ENCODE measurements around the gene ADIRF. TPM values are rescaled to one million over a fixed set of nuclear protein-coding genes. Genes with fewer than 3 reads are reported as not detected.
"Not testable (repeated sequence)": the region's sequence is repeated elsewhere in the genome, so short reads cannot be mapped to it uniquely, and the experiment has no call there.

Gene ADIRF
- total RNA-seq, 2 experiments from 2014 or later, result not detected

DNA sequence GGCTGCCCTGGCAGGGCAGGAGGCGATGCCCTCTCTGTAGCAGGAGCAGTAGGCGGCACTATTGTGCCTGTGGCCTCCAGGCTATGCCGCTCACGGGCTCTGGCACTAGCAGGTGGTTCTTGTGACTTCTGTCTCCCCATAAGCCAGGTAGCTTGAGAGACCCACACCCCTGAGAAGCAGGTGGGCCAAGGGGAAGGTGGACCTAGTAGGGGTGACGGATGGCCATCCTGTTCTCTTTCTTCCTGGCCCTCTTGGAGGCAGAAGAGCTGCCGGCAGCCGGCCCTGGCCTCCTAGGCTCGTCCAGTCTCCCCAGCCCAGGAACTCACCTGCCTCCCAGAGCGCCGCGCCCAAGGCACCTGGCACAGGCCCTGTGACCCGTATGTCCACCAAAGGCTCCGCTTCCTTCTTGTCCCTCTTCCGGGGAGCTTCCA is 26.3 kb upstream of the ADIRF start:
- Mint-ChIP-seq H3K4me3 (no peak overlapping the region), H3K4me1 (peaks cover 11% of the 10 kb centered on the region), H3K36me3 (no peaks in the 10 kb centered on the region), H3K27me3 (peaks cover 7% of the 10 kb centered on the region), H3K9me3 (ENCODE audit: low read depth) (no peaks in the 10 kb centered on the region), H3K27ac (no peak overlapping the region)
- CTCF ChIA-PET, result interaction anchor here (1.0 to 1.1 kb wide), 2 partner anchors 10 to 25 kb away, joined by 3 read pairs; no protein-coding TSS in a partner anchor
- ATAC-seq, result no peak
- DNase-seq, result no peak

DNA sequence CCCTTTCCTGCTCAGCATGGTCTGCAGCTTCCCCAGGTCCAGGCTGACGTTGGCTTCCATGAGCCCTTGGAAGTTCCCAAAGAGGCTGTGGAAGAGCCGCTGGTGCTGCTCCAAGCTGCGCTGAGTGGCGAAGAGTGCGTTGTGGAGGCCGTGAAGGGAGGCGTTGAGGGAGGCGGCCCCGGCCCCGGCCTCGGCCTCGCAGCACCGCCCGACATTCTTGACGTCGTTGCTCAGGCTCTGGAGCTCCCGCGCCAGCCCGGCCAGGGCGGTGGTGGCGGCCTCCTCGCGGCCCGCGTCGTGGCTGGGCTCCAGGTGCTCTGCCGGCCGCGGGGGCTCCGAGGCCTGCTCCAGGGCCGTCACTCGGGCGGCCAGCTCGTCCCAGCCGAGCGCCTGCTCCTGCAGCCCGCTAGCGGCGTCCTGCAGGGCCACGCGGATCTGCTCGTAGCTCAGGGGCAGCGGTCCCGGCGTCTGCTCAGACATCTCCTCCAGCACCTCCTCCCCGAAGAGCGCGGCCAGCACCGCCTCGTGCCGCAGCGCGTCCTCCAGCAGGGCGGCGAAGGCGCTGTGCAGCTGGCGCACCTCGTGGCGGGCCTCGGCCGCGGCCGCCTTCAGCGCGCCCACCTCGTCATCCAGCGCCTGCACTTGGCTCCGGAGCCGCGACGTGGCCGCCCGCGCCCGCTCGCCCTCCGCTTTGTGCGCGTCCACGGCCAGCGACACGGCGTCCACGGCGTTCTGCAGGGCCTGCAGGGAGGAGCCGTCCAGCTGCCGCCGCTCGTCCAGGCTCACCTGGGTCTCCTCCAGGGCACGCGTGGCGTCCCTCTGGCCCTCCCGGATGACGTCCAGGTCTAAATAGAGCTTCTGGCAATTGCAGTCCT is 25.6 kb upstream of the ADIRF start:
- H3K36me3 Mint-ChIP-seq, result no peaks in the 10 kb centered on the region
- ATAC-seq (no peak), DNase-seq (peak; percentile 34)
- H3K9me3 Mint-ChIP-seq (ENCODE audit: low read depth), result no peaks in the 10 kb centered on the region
- no peak overlapping the region for H3K27ac Mint-ChIP-seq
- no peak overlapping the region for H3K4me3 Mint-ChIP-seq
- peaks cover 11% of the 10 kb centered on the region for H3K4me1 Mint-ChIP-seq
- CTCF ChIA-PET, result interaction anchor here (1.0 to 1.6 kb wide), 3 partner anchors 11 to 24 kb away, joined by 3 read pairs; no protein-coding TSS in a partner anchor
- H3K27me3 Mint-ChIP-seq, result peaks cover 10% of the 10 kb centered on the region

DNA sequence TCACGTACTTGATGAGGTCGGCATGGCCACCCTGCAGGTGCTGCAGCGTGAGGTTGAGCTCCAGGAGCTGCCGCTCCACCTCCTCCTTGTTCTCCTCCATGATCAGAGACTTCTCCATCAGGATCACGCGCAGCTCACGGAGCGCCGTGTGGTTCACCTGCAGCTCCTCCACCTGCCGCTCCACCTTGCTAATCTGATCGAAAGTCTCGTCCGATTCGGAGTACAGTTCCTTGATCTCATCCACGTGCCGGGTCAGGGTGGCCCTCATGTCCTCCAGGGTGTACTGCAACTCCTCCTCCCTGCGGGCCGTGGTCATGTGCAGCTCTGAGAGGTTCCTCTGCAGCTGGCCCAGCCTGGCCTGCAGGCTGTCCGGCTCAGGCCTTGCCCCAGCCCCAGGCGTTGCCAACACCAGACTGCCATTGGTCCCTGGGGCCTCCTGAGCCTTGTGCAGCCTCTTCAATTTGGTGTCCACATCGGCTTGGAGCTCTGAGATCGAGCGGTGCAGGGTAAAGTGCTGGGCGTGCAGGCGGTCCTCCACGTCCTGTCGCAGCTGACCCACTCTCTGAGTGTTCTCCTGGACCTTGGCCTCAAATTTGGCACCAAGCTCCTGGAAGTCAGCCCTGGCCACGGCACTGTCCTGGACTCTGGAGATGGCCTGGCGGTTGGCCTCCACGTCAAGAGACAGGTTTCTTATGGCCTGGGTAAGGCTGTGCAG is 24.8 kb upstream of the ADIRF start:
- DNase-seq (no peak), ATAC-seq (no peak)
- Mint-ChIP-seq H3K27ac (no peak overlapping the region), H3K9me3 (ENCODE audit: low read depth) (no peaks in the 10 kb centered on the region), H3K36me3 (no peaks in the 10 kb centered on the region), H3K4me1 (peaks cover 11% of the 10 kb centered on the region), H3K27me3 (peaks cover 14% of the 10 kb centered on the region), H3K4me3 (no peak overlapping the region)
- CTCF ChIA-PET, result interaction anchor here (1.6 kb wide), 1 partner anchor 23 kb away, joined by 3 read pairs; no protein-coding TSS in a partner anchor

DNA sequence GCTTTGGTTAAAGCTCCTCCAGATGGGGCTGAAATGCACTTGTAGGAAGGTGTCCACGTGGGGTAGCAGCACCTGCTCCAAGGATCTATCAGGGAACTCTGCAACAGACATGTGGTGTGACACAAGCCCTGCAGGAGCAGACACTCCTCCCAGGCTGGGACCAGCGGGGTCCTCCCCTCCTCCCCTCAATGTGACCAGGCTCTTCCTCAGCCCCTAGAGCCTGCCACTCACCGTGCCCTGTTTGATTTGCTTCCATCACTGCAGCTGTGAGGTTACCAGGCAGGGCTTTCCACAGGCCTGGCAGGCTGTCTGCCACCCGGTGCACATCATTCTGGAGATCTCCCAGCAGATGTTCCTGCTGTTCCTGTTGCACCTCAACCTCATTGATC is 24.3 kb upstream of the ADIRF start:
- no peak for ATAC-seq
- peak; percentile 31 for DNase-seq
- no peak overlapping the region for H3K27ac Mint-ChIP-seq
- H3K27me3 Mint-ChIP-seq, result peaks cover 14% of the 10 kb centered on the region
- no peak overlapping the region for H3K4me3 Mint-ChIP-seq
- CTCF ChIA-PET, result interaction anchor here (1.6 kb wide), 1 partner anchor 22 kb away, joined by 3 read pairs; no protein-coding TSS in a partner anchor
- peaks cover 11% of the 10 kb centered on the region for H3K4me1 Mint-ChIP-seq
- H3K36me3 Mint-ChIP-seq, result no peaks in the 10 kb centered on the region
- no peaks in the 10 kb centered on the region for H3K9me3 Mint-ChIP-seq (ENCODE audit: low read depth)

DNA sequence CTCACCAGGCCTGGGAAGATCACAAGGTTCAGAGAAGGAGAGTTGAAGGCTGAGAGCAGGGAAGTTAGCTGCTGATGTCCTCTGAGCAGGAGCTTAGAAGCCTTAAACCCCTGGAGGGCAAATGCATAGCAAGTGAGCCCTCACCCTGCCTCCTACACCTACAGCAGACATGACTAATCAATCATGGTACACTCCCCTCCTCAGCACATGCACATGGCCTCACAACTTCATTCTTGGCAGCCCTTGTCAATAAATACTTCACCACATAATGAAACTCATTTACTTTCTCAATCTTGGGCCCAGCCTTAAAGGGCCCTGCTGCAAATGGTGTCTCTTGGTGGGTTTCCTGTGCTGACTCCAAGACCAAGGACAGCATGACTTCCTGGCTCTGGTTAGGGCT is 23.8 kb upstream of the ADIRF start:
- Mint-ChIP-seq H3K9me3 (ENCODE audit: low read depth) (no peaks in the 10 kb centered on the region), H3K27ac (no peak overlapping the region), H3K27me3 (peaks cover 14% of the 10 kb centered on the region), H3K4me1 (peaks cover 10% of the 10 kb centered on the region), H3K4me3 (no peak overlapping the region), H3K36me3 (no peaks in the 10 kb centered on the region)
- CTCF ChIA-PET, result no interaction called here
- DNase-seq (peak; percentile 39), ATAC-seq (no peak)

DNA sequence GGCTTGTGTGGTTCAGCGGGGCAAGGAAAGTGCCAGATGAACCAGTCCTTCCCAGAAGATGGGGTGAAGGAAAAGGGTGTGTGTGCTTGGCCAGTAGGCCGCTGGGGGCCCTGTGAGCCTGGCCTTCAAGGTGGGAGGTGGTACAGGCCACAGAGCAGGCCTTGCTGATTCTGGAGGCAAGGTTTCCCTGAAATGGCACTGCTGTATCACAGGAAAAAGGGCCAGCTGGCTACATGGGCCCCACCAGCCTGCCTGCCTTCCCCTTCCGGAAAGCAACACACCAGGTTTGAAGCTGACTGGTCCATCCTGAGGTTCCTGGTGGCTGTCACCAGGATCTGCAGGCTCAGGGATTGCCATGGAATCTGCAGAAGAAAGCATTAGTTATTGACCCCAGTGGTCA is 23.4 kb upstream of the ADIRF start:
- no peak overlapping the region for H3K27ac Mint-ChIP-seq
- H3K27me3 Mint-ChIP-seq, result peaks cover 14% of the 10 kb centered on the region
- DNase-seq (no peak), ATAC-seq (no peak)
- CTCF ChIA-PET, result interaction anchor here (1.9 kb wide), 1 partner anchor 16 kb away, joined by 7 read pairs; no protein-coding TSS in a partner anchor
- no peaks in the 10 kb centered on the region for H3K9me3 Mint-ChIP-seq (ENCODE audit: low read depth)
- H3K36me3 Mint-ChIP-seq, result no peaks in the 10 kb centered on the region
- H3K4me3 Mint-ChIP-seq, result no peak overlapping the region
- H3K4me1 Mint-ChIP-seq, result peaks cover 7% of the 10 kb centered on the region

DNA sequence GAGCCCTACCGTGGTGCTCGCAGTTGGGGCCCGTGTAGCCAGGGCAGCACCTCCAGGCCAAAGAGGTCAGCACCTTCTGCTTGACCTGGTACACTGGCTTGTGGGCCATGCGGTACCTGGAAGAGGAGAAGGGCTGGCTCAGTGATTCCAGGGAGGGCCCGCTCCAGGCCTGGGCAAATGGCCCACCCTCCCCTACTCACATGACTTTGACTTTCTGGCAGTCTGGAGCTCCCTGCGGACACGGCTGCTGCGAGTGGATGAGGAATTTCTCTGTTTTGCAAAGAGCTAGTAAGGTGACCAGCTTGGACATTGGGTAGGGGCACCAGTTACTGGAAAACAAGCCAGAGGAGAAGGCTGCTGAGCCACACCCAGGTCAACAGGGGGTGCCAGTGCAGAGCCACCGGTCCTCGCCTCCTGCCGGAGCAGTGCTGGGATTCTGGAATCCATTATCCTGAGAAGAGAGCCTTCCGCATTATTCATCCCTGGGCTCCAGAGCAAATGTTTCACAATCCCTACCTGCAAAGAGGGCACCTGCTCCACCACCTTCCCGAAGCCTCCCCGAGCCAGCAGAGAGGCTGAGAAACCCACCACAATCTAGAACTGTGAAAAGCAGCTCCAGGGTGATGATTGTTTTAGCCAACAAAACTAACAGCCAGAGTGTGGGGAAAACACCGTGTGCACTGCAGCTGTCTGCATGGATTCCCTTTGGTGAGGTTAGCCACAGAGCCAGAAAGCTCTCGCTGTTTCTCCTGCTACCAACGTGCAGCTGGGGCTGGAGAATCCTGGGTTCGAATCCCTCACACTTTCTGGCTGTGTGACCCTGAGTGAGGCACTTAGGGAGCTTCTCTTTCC is 22.7 kb upstream of the ADIRF start:
- H3K27ac Mint-ChIP-seq, result no peak overlapping the region
- CTCF ChIA-PET, result interaction anchor here (1.1 to 1.9 kb wide), 3 partner anchors 15 to 251 kb away, joined by 3 to 7 read pairs (median 3); no protein-coding TSS in a partner anchor
- peaks cover 14% of the 10 kb centered on the region for H3K27me3 Mint-ChIP-seq
- no peaks in the 10 kb centered on the region for H3K9me3 Mint-ChIP-seq (ENCODE audit: low read depth)
- peaks cover 11% of the 10 kb centered on the region for H3K4me1 Mint-ChIP-seq
- ATAC-seq (no peak), DNase-seq (peak; percentile 35)
- H3K4me3 Mint-ChIP-seq, result no peak overlapping the region
- no peaks in the 10 kb centered on the region for H3K36me3 Mint-ChIP-seq

DNA sequence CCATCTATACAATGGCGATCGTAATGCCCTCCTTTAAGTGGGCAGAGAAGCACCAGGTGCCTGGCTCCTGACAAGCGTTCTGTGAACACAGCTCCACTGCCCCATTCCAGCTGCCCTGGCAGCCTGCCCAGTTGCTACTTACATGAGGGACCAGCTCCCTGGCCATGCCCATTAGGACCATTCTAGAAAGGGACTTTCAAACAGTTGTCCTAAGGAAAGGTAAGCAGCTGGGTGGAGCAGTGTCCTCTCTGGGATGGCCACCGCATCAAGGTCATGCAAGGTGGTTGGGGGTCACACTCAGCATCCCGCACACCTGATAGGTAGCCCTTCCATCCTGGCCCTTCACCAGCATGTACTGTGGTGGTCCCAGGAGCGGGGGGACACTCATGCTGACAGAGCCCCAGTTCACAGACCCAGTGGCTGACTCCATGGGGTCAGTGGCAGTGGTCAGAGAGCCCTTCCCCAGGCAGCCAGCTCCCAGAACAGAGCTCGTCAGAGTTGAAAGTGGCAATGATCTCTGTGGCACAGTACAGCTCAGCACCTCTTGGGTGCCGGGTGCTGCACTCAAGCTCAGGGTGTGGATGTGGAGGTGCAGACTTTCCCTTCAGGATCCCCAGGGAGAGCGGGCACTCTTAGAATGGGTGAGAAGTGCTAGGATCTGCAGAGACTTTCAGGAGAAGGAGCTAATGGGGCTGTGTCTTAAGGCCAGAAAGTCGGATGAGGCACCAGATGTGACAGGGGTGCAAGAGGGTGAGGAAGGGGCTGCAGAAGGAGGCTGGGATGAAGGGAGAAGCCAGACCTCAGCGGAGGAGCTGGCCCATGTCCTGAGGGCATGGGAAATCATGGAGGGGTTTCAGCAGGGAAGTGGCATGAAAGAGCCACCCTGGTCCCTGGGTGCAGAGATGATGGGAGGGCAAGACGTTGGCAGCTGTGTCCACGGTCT is 21.8 kb upstream of the ADIRF start:
- H3K27ac Mint-ChIP-seq, result no peak overlapping the region
- CTCF ChIA-PET, result interaction anchor here (1.1 to 2.2 kb wide), 5 partner anchors 9 to 252 kb away, joined by 3 to 9 read pairs (median 3); partner anchors contain the start of genes MMRN2 and SNCG
- H3K9me3 Mint-ChIP-seq (ENCODE audit: low read depth), result no peaks in the 10 kb centered on the region
- ATAC-seq (no peak), DNase-seq (peak; percentile 27)
- H3K27me3 Mint-ChIP-seq, result peaks cover 14% of the 10 kb centered on the region
- no peak overlapping the region for H3K4me3 Mint-ChIP-seq
- no peaks in the 10 kb centered on the region for H3K36me3 Mint-ChIP-seq
- peaks cover 12% of the 10 kb centered on the region for H3K4me1 Mint-ChIP-seq

DNA sequence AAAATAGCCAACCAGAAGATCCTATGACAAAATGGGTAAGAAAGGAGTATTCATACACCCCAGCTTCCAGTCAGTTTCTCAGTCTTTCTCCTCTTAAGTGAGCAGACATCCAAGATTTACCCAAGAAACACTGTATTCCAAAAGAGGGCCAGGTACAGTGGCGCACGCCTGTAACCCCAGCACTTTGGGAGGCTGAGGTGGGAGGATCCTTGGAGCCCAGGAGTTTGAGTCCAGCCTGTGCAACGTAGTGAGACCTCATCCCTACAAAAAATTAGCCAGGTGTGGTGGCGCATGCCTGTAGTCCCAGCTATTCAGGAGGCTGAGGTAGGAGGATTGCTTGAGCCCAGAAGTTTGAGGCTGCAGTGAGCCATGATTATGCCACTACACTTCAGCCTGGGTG is 20.5 kb upstream of the ADIRF start:
- not testable (repeated sequence) for H3K4me3 Mint-ChIP-seq; ATAC-seq; H3K9me3 Mint-ChIP-seq (ENCODE audit: low read depth); DNase-seq; H3K27ac Mint-ChIP-seq; H3K36me3 Mint-ChIP-seq
- CTCF ChIA-PET, result interaction anchor here (0.7 to 2.2 kb wide), 3 partner anchors 8 to 125 kb away, joined by 3 to 9 read pairs (median 4); partner anchors contain the start of genes MMRN2 and SNCG
- H3K4me1 Mint-ChIP-seq, result peaks cover 12% of the 10 kb centered on the region
- peaks cover 14% of the 10 kb centered on the region for H3K27me3 Mint-ChIP-seq

DNA sequence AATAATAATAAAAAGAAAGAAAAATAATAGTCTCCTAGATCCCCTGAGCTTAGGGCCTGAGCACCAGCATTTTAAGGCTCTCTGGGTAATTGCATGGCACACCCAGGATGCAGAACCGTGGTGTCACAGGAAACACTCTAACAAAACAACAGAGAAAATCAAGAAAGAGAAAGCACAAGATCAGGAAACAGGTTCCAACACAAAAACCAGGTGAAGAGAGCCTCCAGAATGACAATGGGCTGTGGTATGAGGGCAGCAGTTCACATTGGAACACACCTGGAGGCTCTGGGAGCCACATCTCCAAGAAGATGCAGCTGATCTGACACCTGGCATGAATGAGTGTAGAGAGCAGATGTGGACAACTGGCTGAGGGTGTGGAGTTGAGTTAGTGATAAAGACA is 17.9 kb upstream of the ADIRF start:
- H3K9me3 Mint-ChIP-seq (ENCODE audit: low read depth), result peaks cover 2% of the 10 kb centered on the region
- H3K27me3 Mint-ChIP-seq, result peaks cover 14% of the 10 kb centered on the region
- CTCF ChIA-PET, result interaction anchor here (2.5 kb wide), 1 partner anchor 16 kb away, joined by 9 read pairs; no protein-coding TSS in a partner anchor
- no peak overlapping the region for H3K4me3 Mint-ChIP-seq
- DNase-seq, result no peak
- H3K4me1 Mint-ChIP-seq, result peaks cover 5% of the 10 kb centered on the region
- ATAC-seq, result no peak
- H3K27ac Mint-ChIP-seq, result peak overlapping the region; percentile 59
- H3K36me3 Mint-ChIP-seq, result no peaks in the 10 kb centered on the region

DNA sequence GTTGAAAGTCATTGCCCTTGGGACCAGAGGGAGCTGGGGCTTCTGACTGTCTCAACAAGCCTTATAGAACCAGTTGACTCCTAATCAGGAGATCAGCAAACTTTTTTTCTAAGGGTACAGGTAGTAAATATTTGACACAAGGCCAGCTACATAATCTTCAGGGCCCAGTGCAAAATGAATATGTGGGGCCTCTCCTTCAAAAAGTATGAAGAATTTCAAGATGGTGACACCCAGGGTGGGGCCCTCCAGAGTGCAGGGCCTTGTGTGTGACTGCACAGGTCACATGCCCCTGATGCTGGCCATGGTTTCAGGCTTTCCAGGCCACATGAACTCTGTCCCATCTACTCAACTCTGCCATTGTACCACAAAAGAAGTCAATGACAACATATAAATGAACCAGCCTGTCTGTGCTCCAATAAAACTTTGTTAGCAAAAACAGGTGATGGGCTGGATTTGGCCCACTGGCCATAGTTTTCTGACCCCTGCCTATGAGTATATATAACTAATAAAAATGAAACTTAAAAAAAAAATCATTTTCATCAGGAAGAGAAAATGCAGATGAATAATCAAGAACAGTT is 17.0 kb upstream of the ADIRF start:
- no peak overlapping the region for H3K4me3 Mint-ChIP-seq
- ATAC-seq (no peak), DNase-seq (no peak)
- H3K36me3 Mint-ChIP-seq, result no peaks in the 10 kb centered on the region
- peaks cover 5% of the 10 kb centered on the region for H3K4me1 Mint-ChIP-seq
- peaks cover 14% of the 10 kb centered on the region for H3K27me3 Mint-ChIP-seq
- peaks cover 2% of the 10 kb centered on the region for H3K9me3 Mint-ChIP-seq (ENCODE audit: low read depth)
- no peak overlapping the region for H3K27ac Mint-ChIP-seq
- CTCF ChIA-PET, result interaction anchor here (1.1 to 2.5 kb wide), 2 partner anchors 9 to 15 kb away, joined by 3 to 9 read pairs; no protein-coding TSS in a partner anchor

All from activated CD8-positive, alpha-beta memory T cell treated with anti-CD3 and anti-CD28 coated beads, Interleukin-2, amount 10 ng/mL, durations not matched to agents 7 days and 5 days (primary cell).